ENCODE results near the gene AP5M1. TPM values are rescaled to one million over a fixed set of nuclear protein-coding genes. Genes with fewer than 3 reads are reported as not detected.
"Not testable (repeated sequence)": the region's sequence is repeated elsewhere in the genome, so short reads cannot be mapped to it uniquely, and the experiment has no call there.

AP5M1 gene
- total RNA-seq, 2 donors from 2014 or later = 23.3 to 28.6 TPM

DNA sequence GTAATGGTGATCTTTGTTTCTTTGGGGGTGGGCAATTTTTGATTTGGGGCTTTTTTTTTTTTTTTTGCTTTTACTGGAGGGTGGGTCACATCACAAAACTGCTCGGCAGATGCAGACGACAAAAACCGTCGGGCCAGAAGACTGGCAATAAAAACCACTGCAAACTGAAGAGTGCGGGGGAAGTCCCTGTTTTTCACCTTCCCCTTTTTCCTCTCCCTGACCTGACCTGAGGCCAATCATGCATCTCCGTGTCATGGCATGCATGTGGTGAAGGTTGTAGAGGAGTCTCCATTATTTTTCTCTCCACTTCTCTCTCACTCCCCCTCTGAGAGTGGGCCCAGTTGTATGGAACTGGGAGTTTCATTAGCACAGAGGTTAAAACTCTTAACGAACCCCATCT is 57.5 kb downstream of the AP5M1 start:
- no peak for TF ChIP-seq CTCF (IDR thresholded peaks at IDR 0.05)
- DNase-seq (ENCODE audit: low spot score) = no peak
- H3K9me3 ChIP-seq = peaks cover 0 to 3% of the 10 kb centered on the region in 2 donors
- H3K4me1 ChIP-seq = no peaks in the 10 kb centered on the region
- no peaks in the 10 kb centered on the region for H3K36me3 ChIP-seq
- no peaks in the 10 kb centered on the region for H3K27me3 ChIP-seq
- H3K27ac ChIP-seq = no peak overlapping the region
- no peak overlapping the region for H3K4me3 ChIP-seq

- Histone ChIP-seq H3K27ac (no peak overlapping the region), H3K4me1 (no peaks in the 10 kb centered on the region), H3K4me3 (no peak overlapping the region), H3K36me3 (no peaks in the 10 kb centered on the region), H3K9me3 (peaks cover 0 to 11% of the 10 kb centered on the region in 2 donors), H3K27me3 (no peaks in the 10 kb centered on the region)
- TF ChIP-seq CTCF (IDR thresholded peaks at IDR 0.05) = no peak
- DNase-seq (ENCODE audit: low spot score) = no peak
Observed at GRCh38 chr14:57329833-57330232, 61.1 kb downstream of the AP5M1 start.

- not testable (repeated sequence) for H3K4me1 ChIP-seq; H3K27ac ChIP-seq; DNase-seq (ENCODE audit: low spot score); H3K27me3 ChIP-seq; H3K4me3 ChIP-seq; H3K36me3 ChIP-seq
- peaks cover 0 to 23% of the 10 kb centered on the region in 2 donors for H3K9me3 ChIP-seq
Observed at GRCh38 chr14:57332475-57332874, 63.7 kb downstream of the AP5M1 start.

GRCh38 chr14:57333726-57334125 is 65.0 kb downstream of the AP5M1 start:
- not testable (repeated sequence) for H3K4me1 ChIP-seq; DNase-seq (ENCODE audit: low spot score); H3K4me3 ChIP-seq; H3K27ac ChIP-seq; H3K36me3 ChIP-seq; H3K27me3 ChIP-seq
- peaks cover 0 to 23% of the 10 kb centered on the region in 2 donors for H3K9me3 ChIP-seq

DNA sequence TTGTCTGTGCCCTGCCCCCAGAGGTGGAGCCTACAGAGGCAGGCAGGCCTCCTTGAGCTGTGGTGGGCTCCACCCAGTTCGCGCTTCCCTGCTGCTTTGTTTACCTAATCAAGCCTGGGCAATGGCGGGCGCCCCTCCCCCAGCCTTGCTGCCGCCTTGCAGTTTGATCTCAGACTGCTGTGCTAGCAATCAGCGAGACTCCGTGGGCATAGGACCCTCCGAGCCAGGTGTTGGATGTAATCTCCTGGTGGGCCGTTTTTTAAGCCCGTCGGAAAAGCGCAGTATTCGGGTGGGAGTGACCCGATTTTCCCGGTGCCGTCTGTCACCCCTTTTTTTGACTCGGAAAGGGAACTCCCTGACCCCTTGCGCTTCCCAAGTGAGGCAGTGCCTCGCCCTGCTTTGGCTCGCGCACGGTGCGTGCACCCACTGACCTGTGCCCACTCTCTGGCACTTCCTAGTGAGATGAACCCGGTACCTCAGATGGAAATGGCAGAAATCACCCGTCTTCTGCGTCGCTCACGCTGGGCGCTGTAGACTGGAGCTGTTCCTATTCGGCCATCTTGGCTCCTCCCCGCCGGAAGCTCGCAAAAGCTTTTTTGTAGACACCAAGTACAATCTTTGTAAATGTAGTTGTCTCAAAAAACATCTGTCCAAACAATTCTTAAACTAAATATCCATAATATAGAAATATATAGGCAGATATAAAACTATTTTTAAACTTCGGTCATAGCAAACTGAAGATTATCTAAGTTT is 75.0 kb downstream of the AP5M1 start:
- not testable (repeated sequence) for H3K36me3 ChIP-seq; H3K27me3 ChIP-seq; H3K4me1 ChIP-seq; H3K4me3 ChIP-seq; H3K9me3 ChIP-seq; DNase-seq (ENCODE audit: low spot score); H3K27ac ChIP-seq

DNA sequence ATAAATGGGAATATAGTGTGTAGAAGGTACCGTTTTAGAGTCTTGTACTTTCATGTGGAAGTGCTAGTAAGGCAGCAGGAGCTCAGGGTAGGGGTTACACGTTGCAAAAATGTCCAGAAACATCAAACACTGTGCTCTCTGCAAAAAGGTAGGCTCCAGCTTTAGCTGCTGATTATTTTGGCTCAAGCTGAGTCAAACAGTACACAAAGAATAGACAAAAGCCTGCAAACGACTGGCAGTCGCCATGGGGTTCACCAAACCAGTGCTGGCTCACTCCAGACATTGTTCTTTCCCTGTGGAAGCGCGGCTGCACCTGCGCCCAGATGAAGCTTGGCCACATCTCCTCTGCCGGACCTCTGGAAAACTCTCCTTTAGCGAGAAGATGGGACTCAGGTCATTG is 76.3 kb downstream of the AP5M1 start:
- Histone ChIP-seq H3K4me3 (no peak overlapping the region), H3K36me3 (no peaks in the 10 kb centered on the region), H3K27ac (no peak overlapping the region), H3K27me3 (no peaks in the 10 kb centered on the region), H3K4me1 (no peaks in the 10 kb centered on the region), H3K9me3 (no peaks in the 10 kb centered on the region)
- no peak for TF ChIP-seq CTCF (IDR thresholded peaks at IDR 0.05)
- DNase-seq (ENCODE audit: low spot score) = no peak

GRCh38 chr14:57346741-57347140 is 78.0 kb downstream of the AP5M1 start:
- Histone ChIP-seq H3K9me3 (no peaks in the 10 kb centered on the region), H3K36me3 (no peaks in the 10 kb centered on the region), H3K4me1 (no peaks in the 10 kb centered on the region), H3K27ac (no peak overlapping the region), H3K27me3 (no peaks in the 10 kb centered on the region), H3K4me3 (no peak overlapping the region)
- no peak for DNase-seq (ENCODE audit: low spot score)
- TF ChIP-seq CTCF (IDR thresholded peaks at IDR 0.05) = no peak

Other genes starting within 250 kb of the AP5M1 start
- gene EXOC5, start 66 bp upstream of the AP5M1 start, total RNA-seq = 10 to 100 TPM; 26.8 to 37.8 TPM
- 10 to 100 TPM; 15.2 to 26.1 TPM for gene NAA30, start 121.6 kb downstream of the AP5M1 start, total RNA-seq
- gene CCDC198, start 224.9 kb downstream of the AP5M1 start, total RNA-seq = not detected